HepG2 (cell line): ENCODE measurements around the gene ZBTB21.

Experiments
- CTCF ChIP-seq: sonication (generic); formaldehyde crosslinking; IDR thresholded peaks from 2 replicates; pipeline ENCODE4 v1.5.0; 2020; ENCODE audit warnings: mild to moderate bottlenecking, missing genetic modification reagents, moderate library complexity
- POLR2A ChIP-seq, 2 experiments: IDR thresholded peaks; 2 replicates each; pipeline ENCODE4 v1.6.1; 2011; ENCODE audit warnings: low read depth in 2 of 2, low read length in 2 of 2, mild to moderate bottlenecking in 1 of 2, moderate library complexity in 1 of 2; ENCODE audit not compliant: insufficient read depth in 1 of 2
- REST ChIP-seq, 2 experiments: IDR thresholded peaks; 2 replicates each; pipeline ENCODE4 v1.6.1; 2011 to 2012; ENCODE audit warnings: low read length in 2 of 2, borderline replicate concordance in 1 of 2, low read depth in 1 of 2, mild to moderate bottlenecking in 1 of 2, moderate library complexity in 1 of 2
- TCF7L2 ChIP-seq: IDR thresholded peaks from 2 replicates; pipeline ENCODE4 v1.6.1; 2011; ENCODE audit warnings: mild to moderate bottlenecking, low read depth, low read length, moderate library complexity
- UBTF ChIP-seq: sonication (generic); formaldehyde crosslinking; IDR thresholded peaks from 2 replicates; pipeline ENCODE4 v1.4.0; 2020; ENCODE audit warnings: mild to moderate bottlenecking, missing genetic modification reagents
- ZFP90 ChIP-seq: sonication (generic); formaldehyde crosslinking; IDR thresholded peaks from 2 replicates; pipeline ENCODE4 v1.8.0; 2022; ENCODE audit warnings: missing genetic modification reagents, mild to moderate bottlenecking, inconsistent platforms, borderline replicate concordance
- ZNF562 ChIP-seq: sonication (generic); formaldehyde crosslinking; IDR thresholded peaks from 2 replicates; pipeline ENCODE4 v1.8.0; 2022; ENCODE audit warnings: missing genetic modification reagents, borderline replicate concordance

- no peak for TF ChIP-seq REST (IDR thresholded peaks at IDR 0.05; ENCODE audit: borderline replicate concordance in 1 of 2, low read depth in 1 of 2, low read length in 2 of 2)
- TF ChIP-seq CTCF (CRISPR knock-in tag), result no peak
- no peak for TF ChIP-seq ZNF562 (CRISPR knock-in tag)
- no peak for TF ChIP-seq ZFP90 (CRISPR knock-in tag)
- no peak for TF ChIP-seq TCF7L2
- TF ChIP-seq POLR2A (IDR thresholded peaks at IDR 0.05; ENCODE audit: insufficient read depth in 1 of 2, low read depth in 2 of 2, low read length in 2 of 2), result no peak
- TF ChIP-seq UBTF (CRISPR knock-in tag), result no peak
Observed at GRCh38 chr21:42006765-42007164, 3.4 kb downstream of the ZBTB21 start.
